Measurements from ENCODE around the gene UBAP2. TPM values are rescaled to one million over a fixed set of nuclear protein-coding genes. Genes with fewer than 3 reads are reported as not detected.

The UBAP2 gene
- total RNA-seq, 6 experiments from 2014 or later, result 28.7 to 34.9 (median 32.8) TPM

- Mint-ChIP-seq H3K4me1 (ENCODE audit: low read depth) (peaks cover 6% of the 10 kb centered on the region; the same call in 1 of the 2 replicates), H3K27me3 (ENCODE audit: insufficient read depth) (peaks cover 2% of the 10 kb centered on the region), H3K27ac (no peak overlapping the region), H3K9me3 (no peaks in the 10 kb centered on the region), H3K4me3 (no peak overlapping the region), H3K36me3 (ENCODE audit: low read depth) (peaks cover 14% of the 10 kb centered on the region; the same call in 1 of the 2 replicates)
- DNase-seq, result no peak
- TF ChIP-seq CTCF (IDR thresholded peaks at IDR 0.05), result no peak
Measured at GRCh38 chr9:34084562-34084961, 35.9 kb upstream of the UBAP2 start.

- peak; percentile 41 for DNase-seq
- Mint-ChIP-seq H3K4me3 (no peak overlapping the region), H3K9me3 (no peaks in the 10 kb centered on the region), H3K27me3 (ENCODE audit: insufficient read depth) (no peaks in the 10 kb centered on the region), H3K27ac (no peak overlapping the region), H3K36me3 (ENCODE audit: low read depth) (no peaks in the 10 kb centered on the region), H3K4me1 (ENCODE audit: low read depth) (peaks cover 10% of the 10 kb centered on the region)
- no peak for TF ChIP-seq CTCF (IDR thresholded peaks at IDR 0.05)
Measured at GRCh38 chr9:34079181-34079580, 30.5 kb upstream of the UBAP2 start.

- H3K9me3 Mint-ChIP-seq, result no peaks in the 10 kb centered on the region
- H3K4me1 Mint-ChIP-seq (ENCODE audit: low read depth), result peaks cover 31% of the 10 kb centered on the region
- peak overlapping the region; percentile 60 for H3K27ac Mint-ChIP-seq
- H3K4me3 Mint-ChIP-seq, result 0 out of 2 replicates have a peak overlapping the region, but pooled peaks have one; percentile 35
- peak; percentile 72 for DNase-seq
- peaks cover 6% of the 10 kb centered on the region; the same call in 1 of the 2 replicates for H3K27me3 Mint-ChIP-seq (ENCODE audit: insufficient read depth)
- H3K36me3 Mint-ChIP-seq (ENCODE audit: low read depth), result no peaks in the 10 kb centered on the region
- TF ChIP-seq CTCF (IDR thresholded peaks at IDR 0.05), result no peak
Measured at GRCh38 chr9:34072868-34073590, 24.3 kb upstream of the UBAP2 start.

- Mint-ChIP-seq H3K27ac (peak overlapping the region; percentile 60; the same call in 1 of the 2 replicates), H3K36me3 (ENCODE audit: low read depth) (no peaks in the 10 kb centered on the region), H3K4me3 (no peak overlapping the region), H3K4me1 (ENCODE audit: low read depth) (peaks cover 31% of the 10 kb centered on the region), H3K9me3 (no peaks in the 10 kb centered on the region), H3K27me3 (ENCODE audit: insufficient read depth) (peaks cover 6% of the 10 kb centered on the region; the same call in 1 of the 2 replicates)
- no peak for DNase-seq
- no peak for TF ChIP-seq CTCF (IDR thresholded peaks at IDR 0.05)
Measured at GRCh38 chr9:34072410-34072809, 23.7 kb upstream of the UBAP2 start.

- Mint-ChIP-seq H3K27me3 (ENCODE audit: insufficient read depth) (peaks cover 6% of the 10 kb centered on the region; the same call in 1 of the 2 replicates), H3K36me3 (ENCODE audit: low read depth) (no peaks in the 10 kb centered on the region), H3K27ac (no peak overlapping the region), H3K4me1 (ENCODE audit: low read depth) (peaks cover 31% of the 10 kb centered on the region), H3K4me3 (no peak overlapping the region), H3K9me3 (no peaks in the 10 kb centered on the region)
- DNase-seq, result no peak
- no peak for TF ChIP-seq CTCF (IDR thresholded peaks at IDR 0.05)
Measured at GRCh38 chr9:34070606-34071324, 22.1 kb upstream of the UBAP2 start.

Measured in HFFc6 (cell line).